Measurements from ENCODE around the gene MRPL50.
A peak's percentile ranks its signal among the peaks of the same experiment; 100 is the strongest.
"Not testable (repeated sequence)": the region's sequence is repeated elsewhere in the genome, so short reads cannot be mapped to it uniquely, and the experiment has no call there.

Gene MRPL50

GRCh38 chr9:101417389-101417788 lies 19.0 kb upstream of the MRPL50 start:
- no peak for DNase-seq

- DNase-seq: no peak
Observed at GRCh38 chr9:101415578-101415977, 17.2 kb upstream of the MRPL50 start.

GRCh38 chr9:101414839-101415238 lies 16.4 kb upstream of the MRPL50 start:
- DNase-seq: no peak

- no peak for DNase-seq
Observed at GRCh38 chr9:101409079-101409477, 10.7 kb upstream of the MRPL50 start.

GRCh38 chr9:101408374-101409078 lies 10.1 kb upstream of the MRPL50 start:
- DNase-seq: no peak

GRCh38 chr9:101403516-101404285 lies 5.3 kb upstream of the MRPL50 start:
- no peak for DNase-seq

- DNase-seq: no peak
Observed at GRCh38 chr9:101400120-101400519, 1.7 kb upstream of the MRPL50 start.

- no peak for DNase-seq
Observed at GRCh38 chr9:101399643-101399970, 1.2 kb upstream of the MRPL50 start.

GRCh38 chr9:101398930-101399642 lies 668 bp upstream of the MRPL50 start:
- DNase-seq: no peak

GRCh38 chr9:101397746-101398067 lies 711 bp downstream of the MRPL50 start:
- no peak for DNase-seq

- DNase-seq: no peak
Observed at GRCh38 chr9:101394687-101395086, 3.7 kb downstream of the MRPL50 start.

GRCh38 chr9:101393135-101393534 lies 5.3 kb downstream of the MRPL50 start:
- DNase-seq: no peak

GRCh38 chr9:101388507-101388993 lies 9.9 kb downstream of the MRPL50 start:
- DNase-seq: no peak

- peak in 1 of 2 donors; percentile 56 for DNase-seq
Observed at GRCh38 chr9:101387871-101388506, 10.4 kb downstream of the MRPL50 start.

- DNase-seq: not testable (repeated sequence)
Observed at GRCh38 chr9:101384873-101385536, 13.4 kb downstream of the MRPL50 start, which contains the start of gene BAAT. BAAT (minus strand) TSS chr9:101385006; CDS start chr9:101371404, 13,602 bp downstream.

- no peak for DNase-seq
Observed at GRCh38 chr9:101383361-101383760, 15.1 kb downstream of the MRPL50 start.

GRCh38 chr9:101381833-101382342 lies 16.5 kb downstream of the MRPL50 start:
- no peak for DNase-seq

GRCh38 chr9:101381118-101381517 lies 17.3 kb downstream of the MRPL50 start:
- DNase-seq: no peak

GRCh38 chr9:101380295-101380694 lies 18.1 kb downstream of the MRPL50 start:
- no peak for DNase-seq

- no peak for DNase-seq
Observed at GRCh38 chr9:101376111-101376848, 22.1 kb downstream of the MRPL50 start.

- no peak for DNase-seq
Observed at GRCh38 chr9:101375546-101375945, 22.9 kb downstream of the MRPL50 start.

All from CD4-positive, alpha-beta T cell treated with Interferon alpha-2 for 1 hour (primary cell).